ENCODE measurements around the gene BRD9.
A peak's percentile ranks its signal among the peaks of the same experiment; 100 is the strongest.
"Not testable (repeated sequence)": the region's sequence is repeated elsewhere in the genome, so short reads cannot be mapped to it uniquely, and the experiment has no call there.

The BRD9 gene

DNA sequence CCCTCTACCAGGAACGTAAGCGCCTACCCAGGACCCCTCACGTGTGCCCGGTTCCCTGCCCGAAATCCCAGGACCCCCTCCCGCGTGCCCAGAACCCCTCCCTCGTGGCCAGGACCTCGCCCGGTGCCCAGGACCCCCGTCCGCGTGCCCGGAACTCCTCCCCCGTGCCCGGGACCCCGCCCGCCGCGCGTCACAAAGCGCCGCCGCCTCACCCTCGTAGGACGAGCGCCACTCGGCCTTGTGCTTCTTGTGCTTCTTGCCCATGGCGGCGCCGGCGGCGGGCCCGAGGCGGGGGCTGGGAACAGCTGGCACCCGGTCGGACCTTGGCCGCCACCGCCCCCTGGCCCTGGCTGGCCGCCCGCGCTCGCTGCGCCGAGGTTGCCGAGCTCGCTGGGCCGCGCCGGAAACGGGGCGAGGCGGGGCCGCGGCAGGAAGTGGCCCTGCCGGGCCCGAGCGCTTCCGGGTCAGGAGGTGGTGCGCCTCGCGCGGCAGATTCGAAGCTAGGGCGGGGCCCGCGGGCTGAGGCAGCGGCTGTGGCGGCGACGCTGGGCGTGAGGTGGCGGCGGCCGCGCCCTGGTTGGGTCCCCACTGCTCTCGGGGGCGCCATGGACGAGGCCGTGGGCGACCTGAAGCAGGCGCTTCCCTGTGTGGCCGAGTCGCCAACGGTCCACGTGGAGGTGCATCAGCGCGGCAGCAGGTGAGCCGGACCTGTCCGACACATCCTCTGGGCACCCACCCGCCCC lies at the start of gene BRD9, which contains the start of gene TRIP13:
Gene BRD9, minus strand, starts transcription at position 408 of the 743 bp plus-strand sequence. Its CDS starts 144 bp downstream, at position 264.
Gene TRIP13, plus strand, starts transcription at position 491 of the 743 bp plus-strand sequence. Its CDS starts 115 bp downstream, at position 606.
- DNase-seq, result no peak

DNA sequence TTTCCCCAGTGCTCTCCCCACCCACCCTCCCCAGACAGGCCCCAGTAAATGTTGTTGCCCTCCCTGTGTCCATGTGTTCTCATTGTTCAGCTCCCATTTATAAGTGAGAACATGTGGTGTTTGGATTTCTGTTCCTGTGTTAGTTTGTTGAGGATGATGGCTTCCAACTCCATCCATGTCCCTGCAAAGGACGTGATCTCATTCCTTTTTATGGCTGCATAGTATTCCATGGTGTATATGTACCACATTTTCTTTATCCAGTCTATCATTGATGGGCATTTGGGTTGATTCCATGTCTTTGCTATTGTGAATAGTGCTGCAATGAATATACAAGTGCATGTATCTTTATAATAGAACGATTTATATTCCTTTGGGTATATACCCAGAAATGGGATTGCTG lies 48.1 kb upstream of the BRD9 start:
- DNase-seq, result not testable (repeated sequence)

DNA sequence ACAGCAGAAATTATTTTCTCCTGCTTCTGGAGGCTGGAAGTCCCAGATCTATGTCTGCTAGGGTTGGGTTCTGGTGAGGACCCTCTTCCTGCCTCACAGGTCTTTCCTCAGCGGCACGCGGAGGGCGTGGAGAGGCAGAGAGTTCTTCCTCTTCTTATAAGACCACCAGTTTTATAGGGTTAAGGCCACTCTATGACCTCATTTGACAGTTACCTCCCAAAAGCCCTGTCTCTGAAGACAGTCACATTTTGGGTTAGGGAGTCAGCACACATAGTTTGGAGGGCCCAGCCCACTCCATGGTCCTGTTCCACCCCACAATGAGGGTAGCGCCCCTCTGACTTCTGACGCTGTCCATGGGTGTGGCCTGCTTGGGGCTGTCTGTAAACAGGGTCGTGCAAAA lies 46.8 kb upstream of the BRD9 start:
- DNase-seq, result no peak

DNA sequence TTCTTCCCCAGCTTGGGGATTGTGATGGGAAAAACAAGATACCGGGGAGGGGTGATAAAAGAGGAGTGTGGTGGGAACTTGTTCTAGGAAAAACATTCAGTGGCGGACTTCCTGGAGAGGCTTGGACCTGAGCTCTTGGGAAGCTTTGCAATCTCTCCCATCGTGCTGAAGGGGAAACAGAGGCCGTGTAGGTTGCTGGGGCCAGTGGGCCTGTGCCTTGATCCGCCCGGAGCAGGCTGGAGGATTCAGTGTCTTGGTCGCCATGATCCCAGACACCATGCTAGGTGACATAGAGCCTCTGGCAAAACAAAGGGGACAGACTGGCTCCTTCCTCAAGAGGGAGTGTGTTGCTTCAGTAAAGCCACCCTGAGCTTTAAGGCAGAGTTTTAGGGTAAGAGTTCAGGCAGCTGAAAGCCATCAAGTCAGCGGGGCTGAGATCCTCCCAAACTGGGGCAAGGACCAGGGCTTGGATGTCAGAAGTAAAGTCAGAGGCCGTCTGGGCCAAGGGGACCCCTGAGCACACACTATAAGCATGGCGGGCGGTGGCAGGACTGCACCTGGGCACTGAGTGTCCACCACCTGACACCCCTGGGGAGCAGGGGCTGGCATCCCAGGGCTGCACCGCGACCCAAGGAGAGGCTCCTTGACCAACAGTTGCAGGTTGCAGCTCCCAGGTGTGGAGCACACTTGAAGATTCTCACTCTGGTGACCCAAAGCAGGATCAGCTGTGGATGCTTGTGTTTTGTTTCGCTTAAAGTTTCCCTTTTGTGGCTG lies 44.7 kb upstream of the BRD9 start:
- no peak for DNase-seq

DNA sequence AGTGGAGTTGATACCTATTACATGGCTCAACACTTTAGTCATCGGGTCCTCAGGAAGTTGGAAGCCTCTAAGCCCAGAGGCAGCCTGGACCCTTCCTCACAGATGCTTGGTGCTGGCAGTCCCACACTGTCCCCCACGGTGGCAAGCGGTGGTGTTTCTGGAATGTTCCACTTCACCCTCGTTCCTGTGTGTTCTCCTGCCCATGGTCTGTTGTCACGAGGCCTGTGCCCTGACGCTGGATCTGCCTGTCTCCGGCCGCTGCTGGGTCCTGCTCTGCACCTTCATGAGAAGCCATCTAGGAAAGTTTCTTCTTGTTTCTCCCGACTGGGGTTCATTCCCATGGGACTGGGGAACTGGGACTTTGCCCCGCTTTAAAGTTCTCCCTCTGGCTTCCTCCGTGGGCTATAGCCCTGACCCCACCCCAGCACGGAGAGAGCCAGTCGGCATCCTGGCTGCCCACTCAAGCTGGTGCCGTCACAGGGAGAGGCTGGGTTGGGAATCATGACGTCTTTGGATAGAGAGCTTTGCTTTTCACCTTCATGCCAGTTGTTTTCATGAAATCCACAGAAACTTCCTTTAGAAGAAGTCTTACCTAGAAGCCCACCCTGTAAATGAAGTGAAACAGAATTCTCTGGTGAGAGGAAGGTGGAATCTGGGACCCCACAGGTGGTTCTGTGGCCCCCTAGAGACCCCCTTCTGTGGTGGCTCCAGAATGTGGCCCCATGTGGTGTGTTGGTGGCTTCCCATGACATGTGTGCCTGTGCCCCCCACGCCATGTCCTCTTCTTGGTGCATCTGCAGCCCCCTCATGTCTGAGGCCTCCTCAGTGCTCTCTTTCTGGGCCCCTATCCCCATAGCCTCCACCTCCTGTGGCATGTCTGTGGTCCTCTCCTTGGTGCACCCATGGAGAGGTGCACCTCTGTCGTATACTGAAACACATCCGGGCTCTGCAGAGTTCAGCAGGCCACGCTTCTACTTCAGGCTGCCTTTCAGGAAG lies 43.8 kb upstream of the BRD9 start:
- DNase-seq, result no peak

DNA sequence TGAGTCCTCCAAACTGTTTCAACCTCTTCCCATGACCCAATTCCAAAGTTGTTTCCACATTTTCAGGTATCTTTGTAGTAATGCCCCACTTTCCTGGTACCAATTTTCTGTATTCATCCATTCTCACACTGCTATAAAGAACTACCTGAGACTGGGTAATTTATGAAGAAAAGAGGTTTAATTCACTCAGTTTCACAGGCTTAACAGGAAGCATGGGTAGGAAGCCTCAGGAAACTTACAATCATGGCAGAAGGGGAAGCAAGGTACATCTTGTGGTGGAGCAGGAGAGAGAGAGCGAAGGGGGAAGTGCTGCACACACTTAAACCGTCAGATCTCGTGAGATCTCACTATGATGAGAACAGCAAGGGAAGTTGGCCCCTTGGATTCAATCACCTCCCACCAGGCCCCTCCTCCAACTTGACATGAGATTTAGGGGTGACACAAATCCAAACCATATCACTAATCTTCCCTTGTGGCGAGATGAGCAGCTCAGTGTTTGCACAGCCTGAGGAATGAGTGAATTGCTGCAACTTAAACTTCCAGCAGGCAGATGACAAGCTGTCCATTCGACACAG lies 43.0 kb upstream of the BRD9 start:
- no peak for DNase-seq

DNA sequence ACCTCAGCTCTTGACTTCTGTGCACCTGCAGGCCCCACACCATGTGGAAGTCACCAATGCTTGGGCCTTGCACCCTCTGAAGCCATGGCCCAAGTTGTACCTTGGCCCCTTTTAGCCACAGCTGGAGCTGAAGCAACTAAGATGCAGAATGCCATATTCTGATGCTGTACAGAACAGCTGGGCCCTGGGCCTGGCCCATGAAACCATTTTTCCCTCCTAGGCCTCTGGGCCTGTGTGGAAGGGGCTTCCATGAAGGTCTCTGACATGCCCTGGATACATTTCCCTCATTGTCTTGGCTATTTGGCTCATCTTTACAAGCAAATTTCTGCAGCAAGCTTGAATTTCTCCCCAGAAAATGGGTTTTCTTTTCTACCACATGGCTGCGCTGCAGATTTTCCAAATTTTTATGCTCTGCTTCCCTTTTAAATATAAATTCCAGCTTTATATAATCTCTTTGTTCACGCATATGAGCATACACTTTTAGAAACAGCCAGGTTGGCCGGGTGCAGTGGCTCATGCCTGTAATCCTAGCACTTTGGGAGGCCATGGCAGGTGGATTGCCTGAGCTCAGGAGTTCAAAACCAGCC lies 41.9 kb upstream of the BRD9 start:
- not testable (repeated sequence) for DNase-seq

DNA sequence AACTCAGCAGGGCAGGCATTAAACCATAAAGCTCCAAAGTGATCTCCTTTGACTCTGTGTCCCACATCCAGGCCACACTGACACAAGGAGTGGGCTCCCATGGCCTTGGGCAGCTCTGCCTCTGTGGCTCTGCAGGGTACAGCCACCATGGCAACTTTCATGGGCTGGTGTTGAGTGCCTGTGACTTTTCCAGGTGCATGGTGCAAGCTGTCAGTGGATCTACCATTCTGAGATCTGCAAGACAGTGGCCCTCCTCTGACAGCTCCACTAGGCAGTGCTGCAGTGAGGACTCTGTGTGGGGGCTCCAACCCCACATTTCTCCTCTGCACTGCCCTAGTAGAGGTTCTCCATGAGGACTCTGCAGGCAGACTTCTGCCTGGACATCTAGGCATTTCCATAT lies 41.4 kb upstream of the BRD9 start:
- not testable (repeated sequence) for DNase-seq

DNA sequence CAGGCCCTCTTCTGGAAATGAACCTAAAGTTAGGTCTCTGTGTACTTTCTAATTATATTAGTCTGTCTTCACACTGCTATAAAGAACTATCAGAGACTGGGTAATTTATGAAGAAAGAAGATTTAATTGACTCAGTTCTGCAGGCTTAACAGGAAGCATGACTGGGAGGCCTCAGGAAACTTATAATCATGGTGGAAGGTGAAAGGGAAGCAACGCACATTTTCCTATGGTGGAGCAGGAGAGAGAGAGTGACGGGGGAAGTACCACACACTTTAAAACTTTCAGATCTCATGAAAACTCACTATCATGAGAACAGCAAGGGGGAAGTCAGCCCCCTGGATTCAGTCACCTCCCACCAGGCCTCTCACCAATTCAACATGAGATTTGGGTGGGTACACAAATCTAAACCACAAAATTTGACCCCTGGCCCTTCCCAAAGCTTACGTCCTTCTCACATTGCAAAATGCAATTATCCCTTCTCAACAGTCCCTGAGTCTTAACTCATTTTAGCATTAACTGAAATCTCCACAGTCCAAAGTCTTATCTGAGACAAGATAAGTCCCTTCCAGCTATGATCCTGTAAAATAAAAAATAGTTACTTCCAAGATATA lies 40.8 kb upstream of the BRD9 start:
- no peak for DNase-seq

DNA sequence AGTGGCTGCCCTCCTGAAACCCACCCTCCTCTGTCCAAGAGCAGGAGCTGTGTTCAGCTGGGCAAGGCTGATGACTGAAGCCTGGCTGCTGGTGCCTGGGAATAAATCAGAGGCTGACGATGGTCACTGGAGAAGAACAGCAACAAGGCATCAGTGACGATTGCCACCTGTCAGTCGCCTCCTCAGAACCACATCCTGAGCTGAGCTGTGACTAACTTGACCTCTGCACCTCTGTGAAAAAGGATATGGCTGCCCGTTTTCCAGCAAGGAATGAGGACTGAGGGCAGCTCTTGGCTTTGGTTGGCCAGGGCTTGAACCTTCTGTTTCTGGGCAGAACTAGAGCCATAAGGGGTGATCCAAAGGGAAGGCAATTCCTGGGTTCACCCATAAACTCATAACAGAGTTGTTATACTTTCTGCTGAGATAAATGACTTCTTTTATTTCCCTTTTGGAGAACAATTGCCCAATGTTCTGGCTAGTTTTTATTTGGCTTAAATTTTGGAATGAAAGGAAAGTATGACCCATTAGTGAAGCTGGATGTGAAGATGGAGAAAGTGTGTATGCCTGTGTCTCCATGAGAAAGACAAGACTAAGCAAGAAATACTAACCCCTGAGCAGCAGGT lies 40.1 kb upstream of the BRD9 start:
- no peak for DNase-seq

DNA sequence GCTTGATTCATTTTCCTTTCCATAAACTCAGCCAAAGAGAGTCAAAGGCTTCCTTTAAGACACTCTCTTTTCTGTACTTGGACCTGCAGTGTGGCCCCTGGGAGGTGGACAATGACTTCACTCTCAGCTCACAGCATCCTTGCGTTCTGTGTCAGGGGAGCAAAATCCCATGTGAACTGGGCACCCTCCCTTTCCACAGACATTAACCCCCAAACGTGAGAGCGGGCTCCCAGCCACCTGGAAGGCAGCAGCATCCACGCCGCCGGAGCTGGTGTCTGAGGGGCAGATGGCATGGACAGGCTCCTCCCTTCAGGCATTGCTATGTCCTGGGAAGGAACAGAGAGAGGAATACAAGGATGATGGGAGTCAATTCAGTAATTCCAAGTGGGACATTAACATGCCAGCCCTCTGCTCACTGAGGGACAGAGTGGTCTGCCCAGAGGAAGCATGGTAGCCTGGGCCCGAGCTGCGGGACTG lies 39.6 kb upstream of the BRD9 start:
- peak; percentile 31 for DNase-seq

DNA sequence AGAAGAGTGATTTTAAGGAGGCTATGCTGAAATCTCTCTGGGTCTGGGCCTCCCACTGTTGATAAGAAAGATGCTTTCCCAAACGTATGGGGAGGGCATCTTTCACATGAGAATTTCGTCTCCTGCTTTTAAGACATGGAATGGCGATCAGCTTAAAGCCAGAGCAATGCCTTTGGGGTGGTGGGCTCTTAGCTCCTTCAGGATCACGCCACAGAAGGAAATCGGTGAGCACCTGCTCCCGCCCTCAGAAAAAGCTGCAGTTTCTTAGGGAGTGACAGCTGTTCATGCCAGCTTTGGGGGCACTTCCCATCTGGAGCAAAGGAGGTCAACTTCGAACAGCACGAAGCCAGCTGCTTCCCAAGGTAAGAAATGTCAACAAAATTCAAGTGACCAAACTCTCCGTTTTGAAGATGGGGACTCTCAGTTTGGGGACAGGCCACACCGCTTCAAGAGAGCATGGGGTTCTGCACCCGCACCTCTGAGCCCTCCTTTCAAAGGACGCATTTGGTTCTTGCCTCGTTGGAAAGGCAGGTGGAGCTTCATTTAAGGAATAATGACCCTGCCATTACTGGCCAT lies 39.1 kb upstream of the BRD9 start:
- peak; percentile 87 for DNase-seq

DNA sequence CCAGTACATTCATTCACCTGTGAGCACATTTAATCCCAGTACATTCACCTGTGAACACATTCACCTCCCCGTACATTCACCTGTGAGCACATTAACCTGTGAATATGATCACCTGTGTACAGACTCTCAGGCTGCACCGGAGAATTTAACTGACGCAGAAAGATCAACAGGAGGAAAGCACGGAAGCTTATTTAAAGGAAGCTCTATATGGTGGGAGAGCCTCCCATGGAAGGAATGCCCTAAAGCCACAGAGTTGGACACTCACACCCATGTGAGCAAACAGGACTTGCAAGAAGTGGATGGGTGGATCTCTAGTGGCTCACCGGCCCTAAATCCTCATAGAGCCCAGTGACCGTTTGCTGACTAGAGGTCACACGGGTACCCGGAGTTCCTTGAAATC lies 38.3 kb upstream of the BRD9 start:
- DNase-seq, result no peak

DNA sequence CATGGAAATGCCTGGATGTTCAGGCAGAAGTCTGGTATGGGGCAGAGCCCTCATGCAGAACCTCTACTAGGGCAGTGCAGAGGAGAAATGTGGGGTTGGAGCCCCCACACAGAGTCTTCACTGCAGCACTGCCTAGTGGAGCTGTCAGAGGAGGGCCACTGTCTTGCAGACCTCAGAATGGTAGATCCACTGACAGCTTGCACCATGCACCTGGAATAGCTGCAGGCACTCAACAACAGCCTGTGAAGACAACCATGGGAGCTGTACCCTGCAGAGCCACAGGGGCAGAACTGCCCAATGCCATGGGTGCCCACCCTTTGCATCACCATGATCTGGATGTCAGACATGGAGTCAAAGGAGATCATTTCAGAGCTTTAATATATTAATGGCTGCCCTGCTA lies 37.0 kb upstream of the BRD9 start:
- DNase-seq, result no peak

DNA sequence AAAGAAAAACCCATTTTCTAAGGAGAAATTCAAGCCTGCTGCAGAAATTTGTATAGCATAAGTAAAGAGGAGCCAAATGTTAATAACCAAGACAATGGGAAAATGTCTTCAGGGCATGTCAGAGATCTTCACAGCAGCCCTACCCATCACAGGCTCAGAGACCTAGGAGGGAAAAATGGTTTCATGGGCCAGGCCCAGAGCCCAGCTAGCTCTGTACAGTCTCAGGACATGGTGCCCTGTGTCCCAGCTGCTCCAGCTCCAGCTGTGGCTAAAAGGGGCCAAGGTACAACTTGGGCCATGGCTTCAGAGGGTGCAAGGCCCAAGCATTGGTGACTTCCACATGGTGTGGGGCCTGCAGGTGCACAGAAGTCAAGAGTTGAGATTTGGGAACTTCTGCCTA lies 36.6 kb upstream of the BRD9 start:
- DNase-seq, result not testable (repeated sequence)

DNA sequence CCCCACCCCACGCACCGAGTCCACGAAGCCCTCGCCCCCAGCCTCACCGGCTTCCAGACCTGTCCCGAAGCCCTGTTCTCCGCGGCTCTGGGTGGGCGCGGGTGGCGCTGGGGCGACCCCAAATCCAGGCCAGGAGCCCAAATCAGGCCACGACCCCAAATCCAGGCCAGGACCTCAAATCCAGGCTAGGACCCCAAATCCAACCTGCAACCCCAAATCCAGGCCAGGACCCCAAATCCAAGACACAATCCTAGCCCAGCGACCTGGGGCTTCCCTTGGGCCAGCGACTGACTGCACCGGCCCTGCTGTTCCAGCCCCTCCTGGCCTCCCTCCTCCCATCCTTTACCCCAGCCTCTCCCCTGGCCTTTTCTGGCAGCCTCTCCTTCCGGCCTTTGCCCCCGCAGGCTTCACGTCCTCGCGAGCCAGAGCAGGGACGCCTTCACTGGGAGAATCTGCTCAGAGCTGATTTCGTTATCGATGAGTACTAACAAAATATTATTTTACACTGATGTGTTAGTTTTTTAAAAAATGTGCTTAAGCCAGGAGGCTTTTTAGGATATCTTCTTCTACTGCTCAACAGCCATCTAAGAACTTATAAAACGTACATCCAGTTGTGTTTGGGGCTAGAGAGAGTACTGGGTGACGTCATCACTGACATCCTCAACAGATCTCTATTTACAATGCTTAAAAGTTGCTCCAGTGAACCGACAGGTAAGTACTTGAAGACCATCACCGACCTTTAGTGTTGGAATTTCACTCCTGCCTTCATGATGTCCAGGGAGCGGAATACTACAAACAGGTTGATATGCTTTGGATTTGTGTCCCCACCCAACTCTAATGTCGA lies 34.8 kb upstream of the BRD9 start:
- no peak for DNase-seq

DNA sequence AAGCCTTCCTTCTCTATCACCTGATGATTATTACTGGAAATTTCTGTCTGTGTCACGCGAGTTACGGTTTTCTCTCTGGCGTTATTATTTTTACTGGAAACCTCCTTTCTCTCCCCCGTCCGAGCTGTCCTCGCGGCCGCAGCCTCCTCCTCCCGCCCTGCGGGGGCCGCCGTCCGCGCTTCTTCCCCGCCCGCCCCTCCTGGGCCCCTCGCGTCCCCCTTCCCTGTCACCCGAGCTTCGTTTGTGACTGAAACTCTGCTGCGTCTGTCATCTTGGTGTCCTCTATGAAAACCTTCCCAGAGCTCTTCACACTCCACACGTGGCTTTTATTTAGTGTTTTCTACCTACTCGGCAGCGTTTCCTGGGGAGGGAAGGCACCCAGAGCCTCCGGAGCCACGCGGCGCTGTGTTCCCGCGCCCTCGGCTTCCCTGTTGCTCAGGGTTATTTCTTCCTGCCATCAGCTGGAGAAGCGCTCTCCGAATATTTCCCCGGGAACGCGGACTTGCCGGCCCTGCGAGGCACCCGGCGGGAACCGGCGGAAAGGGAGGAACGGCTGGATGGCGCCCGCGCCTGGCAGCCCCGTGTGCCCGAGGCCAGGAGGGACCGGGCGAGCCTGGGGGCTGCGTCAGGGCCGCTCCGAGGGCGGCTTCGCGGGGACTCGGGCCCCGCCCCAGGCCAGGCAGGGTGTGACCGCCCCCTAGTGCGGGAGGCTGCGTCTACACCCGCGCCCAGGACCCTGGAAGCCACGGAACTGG lies 34.0 kb upstream of the BRD9 start:
- DNase-seq, result no peak

DNA sequence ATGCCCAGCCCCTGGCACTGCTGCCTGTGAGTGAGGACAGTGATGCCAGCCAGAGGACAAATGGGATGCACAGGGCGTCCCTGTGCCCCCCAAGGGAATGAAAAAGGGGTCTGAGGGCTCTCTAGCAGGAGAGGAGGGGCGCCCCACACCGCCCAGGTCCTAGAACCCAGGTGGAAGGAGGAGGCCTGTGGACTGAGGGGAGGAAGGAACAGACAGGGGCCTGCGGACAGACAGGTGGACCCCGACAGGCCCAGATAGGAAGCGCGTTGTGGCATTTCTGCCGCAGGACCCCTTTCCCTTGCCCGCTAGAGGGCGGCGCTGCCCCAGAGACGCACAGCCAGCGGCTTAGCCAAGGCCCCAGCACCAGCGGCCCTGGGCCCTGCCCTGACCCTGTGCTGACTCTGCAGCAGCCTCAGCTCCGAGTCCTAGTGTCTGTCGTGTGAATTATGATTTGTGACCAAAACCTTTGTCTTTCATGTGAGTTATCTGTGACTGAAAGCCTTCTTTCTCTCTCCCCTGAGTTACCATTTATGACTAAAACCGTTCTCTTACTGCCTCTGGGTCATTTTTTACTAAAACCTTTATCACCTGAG lies 30.8 kb upstream of the BRD9 start:
- DNase-seq, result no peak

Data from NCI-H524 treated with DMSO at 0.1 percent for 48 hours (cell line).